Left ventricle myocardium inferior (tissue), 1 donor: ENCODE measurements around the gene PDIK1L. TPM values are rescaled to one million over a fixed set of nuclear protein-coding genes. Genes with fewer than 3 reads are reported as not detected.

ENCODE experiments used
- DNase-seq: peaks from one replicate; pipeline ENCODE4 v3.0.0-alpha.2; 2020
- H3K27ac ChIP-seq: fragments of 200-600 bp; replicated peaks from 2 replicates; pipeline ENCODE4 v1.8.0; 2021
- H3K27me3 ChIP-seq: fragments of 200-600 bp; 2 replicates; pipeline ENCODE4 v1.8.0; 2021; ENCODE audit warnings: low read depth
- H3K36me3 ChIP-seq: fragments of 200-600 bp; 2 replicates; pipeline ENCODE4 v1.8.0; 2021
- H3K4me1 ChIP-seq: fragments of 200-600 bp; 2 replicates; pipeline ENCODE4 v1.8.0; 2021
- H3K4me3 ChIP-seq: fragments of 200-600 bp; 2 replicates; pipeline ENCODE4 v1.8.0; 2021; ENCODE audit warnings: mild to moderate bottlenecking, moderate library complexity
- H3K9me3 ChIP-seq: fragments of 200-600 bp; replicated peaks from 2 replicates; pipeline ENCODE4 v1.8.0; 2021
- intact Hi-C: fragments of 100-400 bp; cut with micrococcal nuclease; formaldehyde crosslinking; loops from one replicate; pipeline ENCODE4 v1.11.0; 2022
- total RNA-seq: library from RNA; stranded (reverse); fragmentation: NEBNext Ultra II Directional; extraction: Animal tissue kit (Norgen Biotek cat#: 25700); gene quantifications from one replicate; pipeline ENCODE4 v1.2.1, GENCODE V29; 2021
- TF ChIP-seq, protein P1 (sequence below): fragments of 200-600 bp; IDR thresholded peaks from 2 replicates; pipeline ENCODE4 v1.8.0; 2021; ENCODE audit warnings: antibody characterized with exemption, mild to moderate bottlenecking, borderline replicate concordance
- donor health status: DM: no; HTN: yes; CAD: no; lungs with severe emphysema.

The PDIK1L gene
- total RNA-seq, 1 donor from 2014 or later: 4.2 TPM

DNA sequence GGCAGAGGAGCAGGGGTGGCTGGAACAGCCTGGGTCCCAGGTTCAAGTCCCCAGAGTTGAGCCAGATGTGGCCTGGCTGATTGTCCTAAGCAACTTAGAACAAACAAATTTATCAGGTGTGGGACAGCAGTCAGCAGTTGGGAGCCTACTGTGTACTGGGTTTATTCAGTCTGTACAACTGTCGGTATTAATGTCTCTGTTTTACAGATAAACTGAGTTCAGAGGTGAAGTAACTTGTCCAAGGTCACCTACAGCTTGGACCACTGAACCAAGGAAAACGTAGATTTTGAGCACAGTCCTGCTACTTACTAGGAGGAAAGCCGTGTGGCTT, 29.6 kb upstream of the PDIK1L start:
- TF ChIP-seq, protein P1, sequence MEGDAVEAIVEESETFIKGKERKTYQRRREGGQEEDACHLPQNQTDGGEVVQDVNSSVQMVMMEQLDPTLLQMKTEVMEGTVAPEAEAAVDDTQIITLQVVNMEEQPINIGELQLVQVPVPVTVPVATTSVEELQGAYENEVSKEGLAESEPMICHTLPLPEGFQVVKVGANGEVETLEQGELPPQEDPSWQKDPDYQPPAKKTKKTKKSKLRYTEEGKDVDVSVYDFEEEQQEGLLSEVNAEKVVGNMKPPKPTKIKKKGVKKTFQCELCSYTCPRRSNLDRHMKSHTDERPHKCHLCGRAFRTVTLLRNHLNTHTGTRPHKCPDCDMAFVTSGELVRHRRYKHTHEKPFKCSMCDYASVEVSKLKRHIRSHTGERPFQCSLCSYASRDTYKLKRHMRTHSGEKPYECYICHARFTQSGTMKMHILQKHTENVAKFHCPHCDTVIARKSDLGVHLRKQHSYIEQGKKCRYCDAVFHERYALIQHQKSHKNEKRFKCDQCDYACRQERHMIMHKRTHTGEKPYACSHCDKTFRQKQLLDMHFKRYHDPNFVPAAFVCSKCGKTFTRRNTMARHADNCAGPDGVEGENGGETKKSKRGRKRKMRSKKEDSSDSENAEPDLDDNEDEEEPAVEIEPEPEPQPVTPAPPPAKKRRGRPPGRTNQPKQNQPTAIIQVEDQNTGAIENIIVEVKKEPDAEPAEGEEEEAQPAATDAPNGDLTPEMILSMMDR: no peak
- no peaks in the 10 kb centered on the region for H3K36me3 ChIP-seq
- no peak for DNase-seq
- peak overlapping the region; percentile 90 for H3K27ac ChIP-seq
- H3K9me3 ChIP-seq: no peaks in the 10 kb centered on the region
- H3K27me3 ChIP-seq: peaks cover 3% of the 10 kb centered on the region
- no peak overlapping the region for H3K4me3 ChIP-seq
- intact Hi-C loops: no loop called here
- H3K4me1 ChIP-seq: peaks cover 56% of the 10 kb centered on the region

DNA sequence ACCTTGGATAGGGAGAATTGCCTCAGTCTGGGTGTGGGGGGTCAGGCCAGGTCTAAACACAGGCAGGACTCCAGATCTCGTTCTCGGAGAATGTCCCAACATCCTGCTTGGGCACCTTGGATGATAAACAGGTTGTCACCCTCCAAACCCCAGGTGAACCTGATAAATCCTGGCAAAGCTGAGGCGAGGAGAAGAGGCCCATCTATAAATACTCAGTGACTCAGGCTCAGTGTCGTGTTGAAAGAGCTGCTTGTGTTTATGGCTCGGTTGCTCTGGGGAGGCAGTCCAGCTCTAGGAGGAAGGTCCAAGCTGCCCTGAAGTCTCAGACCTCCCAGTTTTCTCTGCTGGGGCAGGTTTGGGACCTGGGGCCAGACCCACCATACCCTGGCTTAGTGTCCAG, 28.4 kb upstream of the PDIK1L start:
- intact Hi-C loops: no loop called here

DNA sequence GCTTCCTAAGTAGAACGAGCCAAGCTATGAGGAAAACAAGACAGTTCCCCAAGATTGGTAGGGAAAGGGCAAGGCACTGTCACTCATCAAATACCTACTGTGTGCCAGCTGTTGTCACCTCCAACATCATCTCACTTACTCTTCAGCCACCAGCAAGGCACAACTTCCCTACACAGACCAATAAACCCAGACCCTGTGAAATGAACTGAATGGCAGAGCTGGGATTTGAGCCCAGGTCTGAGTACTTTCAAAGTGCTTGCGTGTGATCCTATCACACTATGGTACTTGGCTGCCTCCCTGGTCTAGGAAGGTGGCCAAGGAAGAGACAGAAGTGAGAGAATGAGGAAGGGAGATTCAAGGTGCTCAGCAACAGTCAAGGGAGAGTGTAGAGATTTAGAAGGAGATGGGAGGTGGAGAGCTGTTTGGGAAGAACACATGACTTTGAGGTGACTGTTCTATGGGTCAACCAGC, 27.5 kb upstream of the PDIK1L start:
- H3K36me3 ChIP-seq: no peaks in the 10 kb centered on the region
- intact Hi-C loops: no loop called here
- H3K4me1 ChIP-seq: peaks cover 46% of the 10 kb centered on the region
- peak overlapping the region; percentile 90 for H3K27ac ChIP-seq
- TF ChIP-seq, protein P1: no peak
- no peaks in the 10 kb centered on the region for H3K9me3 ChIP-seq
- H3K27me3 ChIP-seq: peaks cover 8% of the 10 kb centered on the region
- H3K4me3 ChIP-seq: no peak overlapping the region
- DNase-seq: peak; percentile 58

More for the DNA sequence above, 28.4 kb upstream of the PDIK1L start:
- H3K9me3 ChIP-seq: no peaks in the 10 kb centered on the region
- H3K27ac ChIP-seq: peak overlapping the region; percentile 90
- H3K4me3 ChIP-seq: no peak overlapping the region
- peaks cover 56% of the 10 kb centered on the region for H3K4me1 ChIP-seq
- peaks cover 8% of the 10 kb centered on the region for H3K27me3 ChIP-seq
- TF ChIP-seq, protein P1: no peak
- no peaks in the 10 kb centered on the region for H3K36me3 ChIP-seq
- peak; percentile 22 for DNase-seq

DNA sequence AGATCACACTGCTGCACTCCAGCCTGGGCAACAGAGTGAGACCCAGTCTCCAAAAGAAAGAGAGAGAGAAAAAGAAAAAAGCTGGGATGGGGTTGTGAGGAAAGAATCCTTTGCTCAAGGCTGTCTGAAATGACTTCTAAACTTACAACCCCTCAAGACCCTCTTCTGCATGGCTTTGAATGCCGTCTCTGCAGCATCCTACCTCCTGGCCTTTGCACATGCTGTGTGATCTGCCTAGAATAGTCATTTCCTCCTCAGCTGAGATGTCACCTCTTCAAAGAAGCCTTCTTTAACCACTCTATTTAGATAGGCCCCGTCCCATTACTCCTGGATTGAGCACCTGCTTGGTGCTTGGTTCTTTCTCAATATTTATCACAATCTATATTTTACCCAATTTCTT, 26.8 kb upstream of the PDIK1L start:
- peaks cover 39% of the 10 kb centered on the region for H3K4me1 ChIP-seq
- H3K36me3 ChIP-seq: no peaks in the 10 kb centered on the region
- intact Hi-C loops: no loop called here
- DNase-seq: no peak
- H3K27ac ChIP-seq: peak overlapping the region; percentile 90
- H3K27me3 ChIP-seq: peaks cover 8% of the 10 kb centered on the region
- H3K4me3 ChIP-seq: no peak overlapping the region
- TF ChIP-seq, protein P1: no peak
- H3K9me3 ChIP-seq: no peaks in the 10 kb centered on the region

DNA sequence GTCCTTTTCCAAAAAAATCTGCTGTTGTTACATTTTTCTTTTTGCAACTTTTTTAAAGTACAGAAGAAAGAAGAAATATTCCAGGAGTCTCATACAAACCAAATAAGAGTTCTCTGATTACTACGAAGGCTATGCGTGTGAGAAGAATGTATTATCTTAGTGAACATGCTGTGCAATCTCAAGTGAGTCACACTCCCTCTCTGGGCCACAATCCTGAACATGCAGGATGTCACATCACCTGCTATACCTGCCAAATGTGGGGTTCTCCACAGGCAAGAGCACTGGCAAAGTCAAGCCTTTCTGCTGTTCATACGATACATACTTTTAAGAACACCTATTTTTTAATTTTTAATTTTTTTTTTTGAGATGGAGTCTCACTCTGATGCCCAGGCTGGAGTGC, 22.5 kb upstream of the PDIK1L start:
- no peak for DNase-seq
- Histone ChIP-seq H3K27me3 (peaks cover 5% of the 10 kb centered on the region), H3K27ac (no peak overlapping the region), H3K4me3 (no peak overlapping the region), H3K4me1 (peaks cover 15% of the 10 kb centered on the region), H3K9me3 (no peaks in the 10 kb centered on the region), H3K36me3 (no peaks in the 10 kb centered on the region)
- TF ChIP-seq, protein P1: no peak
- intact Hi-C loops: no loop called here

DNA sequence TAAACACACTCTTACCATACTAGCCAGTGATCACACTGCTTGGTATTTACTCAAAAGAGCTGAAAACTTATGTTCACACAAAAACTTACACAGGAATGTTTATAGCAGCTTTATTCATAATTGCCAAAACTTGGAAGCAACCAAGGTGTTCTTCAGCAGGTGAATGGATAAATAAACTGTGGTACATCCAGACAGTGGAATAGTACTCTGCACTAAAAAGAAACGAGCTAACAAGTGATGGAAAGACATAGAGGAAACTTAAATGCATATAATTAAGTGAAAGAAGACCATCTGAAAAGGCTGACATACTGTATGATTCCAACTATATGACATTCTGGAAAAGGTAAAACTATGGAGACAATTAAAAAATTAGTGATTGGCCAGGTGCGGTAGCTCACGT, 20.7 kb upstream of the PDIK1L start:
- TF ChIP-seq, protein P1: no peak
- no peak overlapping the region for H3K4me3 ChIP-seq
- intact Hi-C loops: no loop called here
- H3K27ac ChIP-seq: no peak overlapping the region
- H3K4me1 ChIP-seq: peaks cover 20% of the 10 kb centered on the region
- no peaks in the 10 kb centered on the region for H3K9me3 ChIP-seq
- DNase-seq: no peak
- no peaks in the 10 kb centered on the region for H3K36me3 ChIP-seq
- peaks cover 5% of the 10 kb centered on the region for H3K27me3 ChIP-seq
